ENCODE data around the gene MROH7. TPM values are rescaled to one million over a fixed set of nuclear protein-coding genes. Genes with fewer than 3 reads are reported as not detected.

Gene MROH7
- polyA plus RNA-seq (not detected in 2 replicates), polyA minus RNA-seq (not detected in 2 replicates)

DNA sequence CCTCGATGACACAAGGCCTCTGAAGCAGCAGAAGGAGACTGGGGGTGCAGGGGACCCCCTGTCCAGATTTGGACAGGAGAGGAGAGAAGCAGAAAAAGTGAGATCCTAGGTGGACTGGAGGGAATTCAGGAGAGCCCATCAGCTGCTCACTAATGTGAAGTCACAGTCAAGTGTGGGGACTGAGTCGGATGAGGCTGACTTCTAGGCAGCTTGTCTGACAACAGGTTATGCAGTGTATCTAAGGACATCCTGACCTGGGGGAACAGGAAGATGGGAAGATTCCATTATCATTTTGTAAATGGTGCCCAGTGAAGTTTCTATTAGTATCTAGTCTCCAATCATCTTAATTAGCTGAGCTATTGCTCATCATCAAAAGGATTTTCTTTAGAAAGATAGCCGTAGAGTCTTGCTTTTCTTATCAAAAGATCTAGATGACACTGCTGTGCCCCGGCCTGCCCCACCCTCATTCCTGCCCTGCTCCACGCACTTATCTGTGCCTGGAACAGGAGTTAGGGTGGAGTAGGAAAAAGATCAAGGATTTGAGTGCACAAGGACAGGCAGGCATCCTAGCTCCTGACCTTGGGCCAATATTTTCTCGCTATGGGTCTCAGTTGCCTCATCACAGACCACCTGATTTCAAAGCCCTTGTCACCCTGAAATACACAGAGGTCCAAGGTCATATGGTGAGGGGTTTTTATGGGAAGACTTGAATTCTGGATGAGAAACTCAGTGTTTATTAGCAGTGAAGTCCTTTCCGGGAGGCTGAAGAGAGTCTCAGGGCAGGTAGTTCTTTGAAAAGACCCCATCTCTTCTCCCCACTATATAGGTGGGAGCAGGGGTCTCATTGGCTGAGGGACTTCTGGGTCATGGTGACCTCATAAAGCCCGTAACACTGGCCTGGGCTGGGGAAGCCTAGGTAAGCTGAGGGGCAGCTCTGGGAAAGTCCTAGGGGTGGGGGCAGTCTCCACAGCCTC, at the start of gene MROH7:
MROH7 (plus strand) TSS at position 924 of the 974 bp plus-strand sequence. CDS start 11,141 bp downstream, outside the sequence.
- Histone ChIP-seq H4K20me1 (ENCODE audit: insufficient read depth) (no peaks in the 10 kb centered on the region), H3K4me2 (ENCODE audit: low read length) (no peak within 1 kb of the TSS), H3K4me3 (ENCODE audit: low read length) (no peak within 1 kb of the TSS), H3K27ac (ENCODE audit: low read length) (no peak within 1 kb of the TSS), H3F3A (ENCODE audit: insufficient read depth, low read length, poor library complexity, severe bottlenecking) (no peaks in the 10 kb centered on the region), H3K27me3 (ENCODE audit: insufficient read depth, low read depth, low read length) (no peaks in the 10 kb centered on the region), H3K9ac (ENCODE audit: low read length) (no peak within 1 kb of the TSS), H3K36me3 (ENCODE audit: insufficient read depth, low read length) (no peaks in the 10 kb centered on the region), H3K79me2 (replicated peaks; ENCODE audit: insufficient read depth, low read length) (no peaks in the 10 kb centered on the region), H3K9me3 (ENCODE audit: low read length) (no peaks in the 10 kb centered on the region), H2AFZ (ENCODE audit: low read depth, low read length) (no peak within 1 kb of the TSS), H3K9me2 (ENCODE audit: insufficient read depth, low read length) (no peaks in the 10 kb centered on the region)
- TF ChIP-seq, protein P1, sequence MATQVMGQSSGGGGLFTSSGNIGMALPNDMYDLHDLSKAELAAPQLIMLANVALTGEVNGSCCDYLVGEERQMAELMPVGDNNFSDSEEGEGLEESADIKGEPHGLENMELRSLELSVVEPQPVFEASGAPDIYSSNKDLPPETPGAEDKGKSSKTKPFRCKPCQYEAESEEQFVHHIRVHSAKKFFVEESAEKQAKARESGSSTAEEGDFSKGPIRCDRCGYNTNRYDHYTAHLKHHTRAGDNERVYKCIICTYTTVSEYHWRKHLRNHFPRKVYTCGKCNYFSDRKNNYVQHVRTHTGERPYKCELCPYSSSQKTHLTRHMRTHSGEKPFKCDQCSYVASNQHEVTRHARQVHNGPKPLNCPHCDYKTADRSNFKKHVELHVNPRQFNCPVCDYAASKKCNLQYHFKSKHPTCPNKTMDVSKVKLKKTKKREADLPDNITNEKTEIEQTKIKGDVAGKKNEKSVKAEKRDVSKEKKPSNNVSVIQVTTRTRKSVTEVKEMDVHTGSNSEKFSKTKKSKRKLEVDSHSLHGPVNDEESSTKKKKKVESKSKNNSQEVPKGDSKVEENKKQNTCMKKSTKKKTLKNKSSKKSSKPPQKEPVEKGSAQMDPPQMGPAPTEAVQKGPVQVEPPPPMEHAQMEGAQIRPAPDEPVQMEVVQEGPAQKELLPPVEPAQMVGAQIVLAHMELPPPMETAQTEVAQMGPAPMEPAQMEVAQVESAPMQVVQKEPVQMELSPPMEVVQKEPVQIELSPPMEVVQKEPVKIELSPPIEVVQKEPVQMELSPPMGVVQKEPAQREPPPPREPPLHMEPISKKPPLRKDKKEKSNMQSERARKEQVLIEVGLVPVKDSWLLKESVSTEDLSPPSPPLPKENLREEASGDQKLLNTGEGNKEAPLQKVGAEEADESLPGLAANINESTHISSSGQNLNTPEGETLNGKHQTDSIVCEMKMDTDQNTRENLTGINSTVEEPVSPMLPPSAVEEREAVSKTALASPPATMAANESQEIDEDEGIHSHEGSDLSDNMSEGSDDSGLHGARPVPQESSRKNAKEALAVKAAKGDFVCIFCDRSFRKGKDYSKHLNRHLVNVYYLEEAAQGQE (IDR thresholded peaks at IDR 0.05; ENCODE audit: borderline replicate concordance) = no peak
- TF ChIP-seq, protein P2, sequence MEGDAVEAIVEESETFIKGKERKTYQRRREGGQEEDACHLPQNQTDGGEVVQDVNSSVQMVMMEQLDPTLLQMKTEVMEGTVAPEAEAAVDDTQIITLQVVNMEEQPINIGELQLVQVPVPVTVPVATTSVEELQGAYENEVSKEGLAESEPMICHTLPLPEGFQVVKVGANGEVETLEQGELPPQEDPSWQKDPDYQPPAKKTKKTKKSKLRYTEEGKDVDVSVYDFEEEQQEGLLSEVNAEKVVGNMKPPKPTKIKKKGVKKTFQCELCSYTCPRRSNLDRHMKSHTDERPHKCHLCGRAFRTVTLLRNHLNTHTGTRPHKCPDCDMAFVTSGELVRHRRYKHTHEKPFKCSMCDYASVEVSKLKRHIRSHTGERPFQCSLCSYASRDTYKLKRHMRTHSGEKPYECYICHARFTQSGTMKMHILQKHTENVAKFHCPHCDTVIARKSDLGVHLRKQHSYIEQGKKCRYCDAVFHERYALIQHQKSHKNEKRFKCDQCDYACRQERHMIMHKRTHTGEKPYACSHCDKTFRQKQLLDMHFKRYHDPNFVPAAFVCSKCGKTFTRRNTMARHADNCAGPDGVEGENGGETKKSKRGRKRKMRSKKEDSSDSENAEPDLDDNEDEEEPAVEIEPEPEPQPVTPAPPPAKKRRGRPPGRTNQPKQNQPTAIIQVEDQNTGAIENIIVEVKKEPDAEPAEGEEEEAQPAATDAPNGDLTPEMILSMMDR (IDR thresholded peaks at IDR 0.05; ENCODE audit: poor library complexity, severe bottlenecking) = no peak
- no peak for TF ChIP-seq EP300 (conservative IDR thresholded peaks at IDR 0.05; ENCODE audit: poor library complexity, severe bottlenecking)
- TF ChIP-seq MXI1 (conservative IDR thresholded peaks at IDR 0.05; ENCODE audit: poor library complexity, severe bottlenecking) = no peak
- no peak for TF ChIP-seq TAF1 (IDR thresholded peaks at IDR 0.05; ENCODE audit: low read depth)
- TF ChIP-seq SMC3 (conservative IDR thresholded peaks at IDR 0.05; ENCODE audit: poor library complexity) = no peak
- TF ChIP-seq POLR2AphosphoS5 (IDR thresholded peaks at IDR 0.05) = no peak
- no peak for TF ChIP-seq EZH2 (IDR thresholded peaks at IDR 0.05; ENCODE audit: borderline replicate concordance, insufficient read depth, low read length, poor library complexity, severe bottlenecking)
- no peak for TF ChIP-seq RAD21 (conservative IDR thresholded peaks at IDR 0.05)

DNA sequence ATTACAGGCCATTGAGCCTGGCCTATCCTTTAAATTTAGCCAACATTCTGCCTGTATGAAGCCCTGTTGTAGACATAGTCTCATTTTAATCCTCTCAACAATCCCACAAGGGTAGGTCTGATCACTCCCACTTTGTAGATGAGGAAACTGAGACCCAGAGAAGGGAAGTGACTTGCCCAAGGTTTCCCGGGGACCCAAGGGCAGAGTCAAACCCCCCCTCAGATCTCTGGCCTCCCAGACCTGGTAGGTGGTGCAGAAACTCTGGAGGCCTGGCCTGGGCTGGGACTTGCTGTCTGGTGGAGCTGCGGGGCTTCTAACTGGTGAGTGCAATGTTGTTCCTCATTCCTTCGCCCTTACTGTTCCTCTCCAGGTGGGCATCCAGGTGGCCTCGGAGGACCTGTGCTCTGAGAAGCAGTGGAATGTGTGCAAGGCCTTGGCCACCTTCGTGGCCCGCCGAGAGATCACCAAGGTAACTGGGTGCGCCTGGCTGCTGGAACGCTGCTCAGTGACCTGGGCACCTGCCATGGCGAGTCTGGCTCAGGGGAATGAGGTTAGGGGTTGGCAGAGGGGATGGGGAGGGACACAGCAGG, 47.9 kb upstream of the MROH7 start:
- Histone ChIP-seq H3K9ac (ENCODE audit: low read length) (no peak overlapping the region), H3K9me2 (ENCODE audit: insufficient read depth, low read length) (no peaks in the 10 kb centered on the region), H3F3A (ENCODE audit: insufficient read depth, low read length, poor library complexity, severe bottlenecking) (no peaks in the 10 kb centered on the region), H3K4me3 (ENCODE audit: low read length) (no peak overlapping the region), H3K4me2 (ENCODE audit: low read length) (no peak overlapping the region), H3K36me3 (ENCODE audit: insufficient read depth, low read length) (no peaks in the 10 kb centered on the region), H3K27me3 (ENCODE audit: insufficient read depth, low read depth, low read length) (no peaks in the 10 kb centered on the region), H4K20me1 (ENCODE audit: insufficient read depth) (no peaks in the 10 kb centered on the region), H3K79me2 (replicated peaks; ENCODE audit: insufficient read depth, low read length) (no peaks in the 10 kb centered on the region), H2AFZ (ENCODE audit: low read depth, low read length) (no peak overlapping the region), H3K9me3 (ENCODE audit: low read length) (no peaks in the 10 kb centered on the region), H3K27ac (ENCODE audit: low read length) (no peak overlapping the region)
- TF ChIP-seq, protein P2 (IDR thresholded peaks at IDR 0.05; ENCODE audit: poor library complexity, severe bottlenecking) = no peak
- TF ChIP-seq, protein P1 (IDR thresholded peaks at IDR 0.05; ENCODE audit: borderline replicate concordance) = no peak

Data from neural cell (in vitro differentiated cells).